ENCODE results near the gene ARMH2.

The ARMH2 gene

GRCh38 chr6:24798740-24799540, at the start of gene ARMH2:
ARMH2 (minus strand) TSS chr6:24798917; CDS start chr6:24798857, 60 bp downstream.
- DNase-seq = no peak

- no peak for DNase-seq
Observed at GRCh38 chr6:24848461-24848860, 49.7 kb upstream of the ARMH2 start.

GRCh38 chr6:24847402-24847801, 48.7 kb upstream of the ARMH2 start:
- no peak for DNase-seq

GRCh38 chr6:24845578-24845977, 46.9 kb upstream of the ARMH2 start:
- no peak for DNase-seq

GRCh38 chr6:24844903-24845302, 46.2 kb upstream of the ARMH2 start:
- no peak for DNase-seq

- no peak for DNase-seq
Observed at GRCh38 chr6:24844061-24844460, 45.3 kb upstream of the ARMH2 start.

- DNase-seq = no peak
Observed at GRCh38 chr6:24840187-24840586, 41.5 kb upstream of the ARMH2 start.

GRCh38 chr6:24838994-24839393, 40.3 kb upstream of the ARMH2 start:
- DNase-seq = no peak

GRCh38 chr6:24838081-24838480, 39.4 kb upstream of the ARMH2 start:
- no peak for DNase-seq

GRCh38 chr6:24836109-24836508, 37.4 kb upstream of the ARMH2 start:
- no peak for DNase-seq

GRCh38 chr6:24833711-24834386, 35.1 kb upstream of the ARMH2 start:
- no peak for DNase-seq

GRCh38 chr6:24832794-24833193, 34.1 kb upstream of the ARMH2 start:
- DNase-seq = no peak

- no peak for DNase-seq
Observed at GRCh38 chr6:24831771-24832716, 33.3 kb upstream of the ARMH2 start.

- no peak for DNase-seq
Observed at GRCh38 chr6:24829657-24830056, 30.9 kb upstream of the ARMH2 start.

- no peak for DNase-seq
Observed at GRCh38 chr6:24827970-24828369, 29.3 kb upstream of the ARMH2 start.

GRCh38 chr6:24827162-24827561, 28.4 kb upstream of the ARMH2 start:
- no peak for DNase-seq

- no peak for DNase-seq
Observed at GRCh38 chr6:24825130-24825630, 26.5 kb upstream of the ARMH2 start.

- DNase-seq = no peak
Observed at GRCh38 chr6:24824142-24824938, 25.6 kb upstream of the ARMH2 start.

- DNase-seq = no peak
Observed at GRCh38 chr6:24823185-24823584, 24.5 kb upstream of the ARMH2 start.

GRCh38 chr6:24822696-24823095, 24.0 kb upstream of the ARMH2 start:
- DNase-seq = no peak

GRCh38 chr6:24821860-24822444, 23.2 kb upstream of the ARMH2 start:
- DNase-seq = no peak

- no peak for DNase-seq
Observed at GRCh38 chr6:24818346-24818745, 19.6 kb upstream of the ARMH2 start.

All from SHP77 (cell line).